ENCODE measurements around the gene AMFR.
A peak's percentile ranks its signal among the peaks of the same experiment; 100 is the strongest.

AMFR gene

DNA sequence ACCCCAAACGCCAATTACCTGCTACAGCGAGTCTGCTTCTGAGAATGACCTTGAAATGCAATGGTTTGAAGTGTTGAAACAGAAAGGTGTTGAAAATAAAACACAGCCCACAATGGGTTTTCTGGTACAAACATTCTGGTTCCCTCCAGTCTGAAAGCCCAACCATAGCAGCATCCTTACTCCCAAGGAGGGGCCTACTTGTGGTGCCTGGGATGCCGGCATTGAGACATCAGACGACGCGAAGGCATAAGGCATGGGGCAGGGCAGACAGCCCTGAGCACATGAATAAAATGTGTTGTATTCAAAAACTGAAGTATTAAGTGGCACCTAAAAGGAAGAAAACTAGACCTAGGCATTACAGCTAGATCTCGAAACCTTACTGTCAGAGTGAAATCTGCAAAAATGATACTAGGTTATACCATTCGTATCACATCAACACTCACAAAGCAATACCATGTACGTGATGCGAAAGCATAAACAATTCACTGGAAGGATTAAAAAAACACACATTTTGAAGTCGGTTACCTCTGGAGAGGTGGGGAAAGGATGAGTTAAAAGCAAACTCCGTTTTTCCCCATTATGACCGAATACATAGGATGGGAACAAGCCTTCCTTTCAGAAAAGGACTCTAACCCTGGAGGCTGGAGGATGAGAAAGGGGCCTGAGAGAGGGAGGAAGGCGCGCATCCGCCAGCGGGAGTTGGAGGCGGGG is 25.1 kb upstream of the AMFR start:
- no peak for DNase-seq (ENCODE audit: low read depth)
- peak overlapping the region; percentile 93 for H3K4me3 ChIP-seq (ENCODE audit: control insufficient read depth, low read depth, low read length)

DNA sequence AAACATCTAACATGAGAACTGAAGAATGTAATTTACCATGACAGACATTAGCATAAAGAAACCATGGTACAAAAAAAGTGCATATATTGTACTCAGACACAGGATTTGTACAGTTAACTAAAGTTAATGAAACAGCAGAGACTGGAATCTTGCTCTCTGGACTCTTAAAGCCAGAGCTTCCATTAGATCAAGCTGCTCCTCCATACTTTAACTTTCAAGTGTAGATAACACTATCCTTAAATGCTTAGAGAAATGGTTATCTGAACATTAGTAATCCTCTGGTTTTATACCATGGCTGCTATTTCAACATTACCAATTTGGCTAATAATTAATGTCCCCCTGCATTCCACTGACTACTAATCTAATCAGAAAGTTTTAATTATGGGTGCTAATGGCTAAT is 22.7 kb upstream of the AMFR start:
- DNase-seq (ENCODE audit: low read depth) = no peak
- no peak overlapping the region for H3K4me3 ChIP-seq (ENCODE audit: control insufficient read depth, low read depth, low read length)
- TF ChIP-seq, protein P1, sequence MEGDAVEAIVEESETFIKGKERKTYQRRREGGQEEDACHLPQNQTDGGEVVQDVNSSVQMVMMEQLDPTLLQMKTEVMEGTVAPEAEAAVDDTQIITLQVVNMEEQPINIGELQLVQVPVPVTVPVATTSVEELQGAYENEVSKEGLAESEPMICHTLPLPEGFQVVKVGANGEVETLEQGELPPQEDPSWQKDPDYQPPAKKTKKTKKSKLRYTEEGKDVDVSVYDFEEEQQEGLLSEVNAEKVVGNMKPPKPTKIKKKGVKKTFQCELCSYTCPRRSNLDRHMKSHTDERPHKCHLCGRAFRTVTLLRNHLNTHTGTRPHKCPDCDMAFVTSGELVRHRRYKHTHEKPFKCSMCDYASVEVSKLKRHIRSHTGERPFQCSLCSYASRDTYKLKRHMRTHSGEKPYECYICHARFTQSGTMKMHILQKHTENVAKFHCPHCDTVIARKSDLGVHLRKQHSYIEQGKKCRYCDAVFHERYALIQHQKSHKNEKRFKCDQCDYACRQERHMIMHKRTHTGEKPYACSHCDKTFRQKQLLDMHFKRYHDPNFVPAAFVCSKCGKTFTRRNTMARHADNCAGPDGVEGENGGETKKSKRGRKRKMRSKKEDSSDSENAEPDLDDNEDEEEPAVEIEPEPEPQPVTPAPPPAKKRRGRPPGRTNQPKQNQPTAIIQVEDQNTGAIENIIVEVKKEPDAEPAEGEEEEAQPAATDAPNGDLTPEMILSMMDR (IDR thresholded peaks at IDR 0.05; ENCODE audit: control insufficient read depth, insufficient read depth, low read depth, low read length, missing control alignments) = no peak

More for the DNA sequence above, 25.1 kb upstream of the AMFR start:
- TF ChIP-seq, protein P1 (IDR thresholded peaks at IDR 0.05; ENCODE audit: control insufficient read depth, insufficient read depth, low read depth, low read length, missing control alignments) = no peak

GRCh38 chr16:56447286-56447685 is 21.9 kb upstream of the AMFR start:
- no peak for DNase-seq (ENCODE audit: low read depth)
- no peak overlapping the region for H3K4me3 ChIP-seq (ENCODE audit: control insufficient read depth, low read depth, low read length)
- TF ChIP-seq, protein P1 (IDR thresholded peaks at IDR 0.05; ENCODE audit: control insufficient read depth, insufficient read depth, low read depth, low read length, missing control alignments) = no peak

GRCh38 chr16:56438038-56438437 is 12.7 kb upstream of the AMFR start:
- TF ChIP-seq, protein P1 (IDR thresholded peaks at IDR 0.05; ENCODE audit: control insufficient read depth, insufficient read depth, low read depth, low read length, missing control alignments) = no peak
- no peak for DNase-seq (ENCODE audit: low read depth)
- H3K4me3 ChIP-seq (ENCODE audit: control insufficient read depth, low read depth, low read length) = no peak overlapping the region

GRCh38 chr16:56436258-56436657 is 10.9 kb upstream of the AMFR start:
- no peak for DNase-seq (ENCODE audit: low read depth)
- no peak overlapping the region for H3K4me3 ChIP-seq (ENCODE audit: control insufficient read depth, low read depth, low read length)
- TF ChIP-seq, protein P1 (IDR thresholded peaks at IDR 0.05; ENCODE audit: control insufficient read depth, insufficient read depth, low read depth, low read length, missing control alignments) = no peak

DNA sequence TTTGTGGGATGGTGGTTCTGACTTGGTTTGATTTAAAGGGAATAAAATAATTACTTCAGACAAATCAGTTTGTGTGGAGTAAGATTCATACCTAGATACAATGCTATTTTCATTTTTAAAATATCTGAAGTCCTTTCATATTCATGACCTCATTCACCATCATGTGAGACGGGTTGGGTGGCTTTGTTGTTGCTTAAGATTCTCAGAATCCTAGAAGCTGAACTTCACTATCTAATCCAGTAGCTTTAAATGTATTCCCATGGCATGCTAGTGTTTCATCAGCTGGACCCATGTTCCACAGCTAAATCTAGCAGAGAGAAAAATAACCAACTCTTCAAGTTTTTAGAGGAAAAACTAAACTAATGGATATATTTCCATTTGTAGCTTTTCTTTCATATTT is 2.7 kb upstream of the AMFR start:
- no peak for DNase-seq (ENCODE audit: low read depth)
- TF ChIP-seq, protein P1 (IDR thresholded peaks at IDR 0.05; ENCODE audit: control insufficient read depth, insufficient read depth, low read depth, low read length, missing control alignments) = no peak
- no peak overlapping the region for H3K4me3 ChIP-seq (ENCODE audit: control insufficient read depth, low read depth, low read length)

Data from AG09309 (cell line).